ENCODE measurements around the gene CCDC148.

Gene CCDC148

GRCh38 chr2:158144914-158145625 is 311.5 kb downstream of the CCDC148 start:
- no peak for DNase-seq

- DNase-seq = no peak
Measured at GRCh38 chr2:158143703-158144360, 312.7 kb downstream of the CCDC148 start.

GRCh38 chr2:158142568-158143332 is 313.8 kb downstream of the CCDC148 start:
- DNase-seq = no peak

GRCh38 chr2:158142165-158142564 is 314.4 kb downstream of the CCDC148 start:
- no peak for DNase-seq

GRCh38 chr2:158140201-158140600 is 316.4 kb downstream of the CCDC148 start:
- no peak for DNase-seq

GRCh38 chr2:158138255-158138654 is 318.3 kb downstream of the CCDC148 start:
- DNase-seq = no peak

GRCh38 chr2:158135096-158135495 is 321.5 kb downstream of the CCDC148 start:
- no peak for DNase-seq

GRCh38 chr2:158134655-158135054 is 321.9 kb downstream of the CCDC148 start:
- DNase-seq = no peak

GRCh38 chr2:158134055-158134454 is 322.5 kb downstream of the CCDC148 start:
- no peak for DNase-seq

GRCh38 chr2:158131919-158132566 is 324.5 kb downstream of the CCDC148 start:
- DNase-seq = no peak

- DNase-seq = no peak
Measured at GRCh38 chr2:158131483-158131912, 325.1 kb downstream of the CCDC148 start.

GRCh38 chr2:158130832-158131473 is 325.6 kb downstream of the CCDC148 start:
- no peak for DNase-seq

- no peak for DNase-seq
Measured at GRCh38 chr2:158129037-158129436, 327.5 kb downstream of the CCDC148 start.

- no peak for DNase-seq
Measured at GRCh38 chr2:158128168-158128973, 328.2 kb downstream of the CCDC148 start.

GRCh38 chr2:158127380-158127804 is 329.2 kb downstream of the CCDC148 start:
- no peak for DNase-seq

GRCh38 chr2:158125756-158126498 is 330.6 kb downstream of the CCDC148 start:
- DNase-seq = no peak

- no peak for DNase-seq
Measured at GRCh38 chr2:158124896-158125295, 331.7 kb downstream of the CCDC148 start.
